Sigmoid colon (tissue), 4 donors: ENCODE data around the gene ZNF566.

Source experiments
- CTCF ChIP-seq, 4 experiments: fragments of 450-650 bp in 3 of 4; fragments of 200-600 bp in 1 of 4; IDR thresholded peaks; one replicate each; pipeline ENCODE4 v1.5.1; 2016 to 2019; ENCODE audit warnings: antibody characterized with exemption in 4 of 4, mild to moderate bottlenecking in 3 of 4, moderate library complexity in 2 of 4
- EP300 ChIP-seq, 4 donors: sonication (generic); formaldehyde crosslinking; IDR thresholded peaks; one replicate each; pipeline ENCODE4 v1.6.1; 2017; ENCODE audit warnings: antibody characterized with exemption in 4 of 4

DNA sequence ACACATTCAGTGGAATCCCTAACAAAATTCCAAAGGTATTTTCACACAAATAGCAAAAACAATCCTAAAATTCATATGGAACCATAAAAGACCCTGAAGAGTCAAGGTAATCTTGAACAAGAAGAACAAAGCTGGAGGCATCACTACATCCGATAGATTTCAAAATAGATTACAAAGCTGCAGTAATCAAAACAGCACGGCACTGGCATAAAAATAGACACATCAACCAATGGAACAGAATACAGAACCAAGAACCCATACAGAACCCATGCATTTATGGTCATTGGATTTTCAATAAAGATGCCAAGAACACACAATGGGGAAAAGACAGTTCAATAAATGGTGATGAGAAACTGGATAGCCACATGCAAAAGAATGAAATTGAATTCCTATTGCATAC lies 32.5 kb downstream of the ZNF566 start:
- no peak for TF ChIP-seq EP300 (IDR thresholded peaks at IDR 0.05)
- TF ChIP-seq CTCF (IDR thresholded peaks at IDR 0.05), result no peak
